HEK293 (cell line): ENCODE results near the gene DENND4B.

Source experiments
- SETDB1 ChIP-seq: IDR thresholded peaks from one replicate; pipeline ENCODE4 v1.6.1; 2017; ENCODE audit warnings: mild to moderate bottlenecking, low read length, moderate library complexity, mixed read lengths; ENCODE audit not compliant: insufficient read length
- TF ChIP-seq, protein P1 (sequence below): fragments of 450-650 bp; formaldehyde crosslinking; optimal IDR thresholded peaks from 2 replicates; pipeline ENCODE3; 2016; ENCODE audit warnings: missing biosample characterization, mild to moderate bottlenecking, missing genetic modification characterization
- TF ChIP-seq, protein P2 (sequence below): fragments of 450-650 bp; formaldehyde crosslinking; IDR thresholded peaks from 2 replicates; pipeline ENCODE4 v1.5.1; 2016; ENCODE audit warnings: missing biosample characterization, missing genetic modification characterization

DNA sequence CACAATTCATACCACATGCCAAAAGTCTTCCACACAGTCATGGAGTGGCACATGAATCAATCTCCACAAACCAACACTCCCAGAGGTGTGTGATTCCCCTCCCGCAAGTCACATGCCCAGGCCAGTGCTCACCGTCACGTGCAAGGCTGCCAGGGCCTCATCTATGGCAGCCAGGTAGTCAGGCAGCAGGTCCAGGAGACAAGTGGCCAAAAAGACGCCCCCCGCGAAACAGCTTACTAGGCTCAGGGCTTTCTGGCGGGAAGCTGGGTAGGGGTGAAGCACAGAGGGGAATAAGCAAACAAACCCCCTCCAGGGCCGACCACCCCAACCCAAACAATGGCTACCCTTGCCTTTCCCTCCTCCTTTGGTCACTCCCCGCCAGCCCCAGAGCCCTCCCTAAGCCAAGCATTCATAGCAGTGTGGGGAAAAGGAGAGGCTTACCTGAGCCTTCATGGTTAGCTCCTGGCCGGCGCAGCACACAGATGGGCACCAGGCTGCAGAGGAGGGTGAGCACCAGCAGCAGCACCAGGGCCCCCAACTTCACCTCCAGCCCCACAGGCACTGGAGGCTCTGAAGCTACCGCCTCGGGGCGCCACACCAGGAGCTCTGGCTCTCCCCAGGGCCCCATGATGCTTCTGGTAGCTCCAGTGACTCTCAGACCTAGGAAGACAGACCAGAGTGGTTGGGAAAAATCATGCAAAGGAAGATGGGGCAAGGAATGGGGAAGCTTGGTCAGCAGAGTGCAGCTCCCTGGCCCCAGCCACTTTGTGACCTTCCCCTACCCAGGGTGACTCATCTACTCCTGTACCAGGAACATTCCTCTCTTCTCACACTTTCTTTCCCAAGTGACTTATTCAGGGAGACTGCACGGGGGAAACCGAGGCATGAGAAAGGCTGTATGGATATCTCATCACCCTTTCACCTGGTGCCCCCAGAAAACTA is 15.8 kb upstream of the DENND4B start:
- TF ChIP-seq, protein P1, sequence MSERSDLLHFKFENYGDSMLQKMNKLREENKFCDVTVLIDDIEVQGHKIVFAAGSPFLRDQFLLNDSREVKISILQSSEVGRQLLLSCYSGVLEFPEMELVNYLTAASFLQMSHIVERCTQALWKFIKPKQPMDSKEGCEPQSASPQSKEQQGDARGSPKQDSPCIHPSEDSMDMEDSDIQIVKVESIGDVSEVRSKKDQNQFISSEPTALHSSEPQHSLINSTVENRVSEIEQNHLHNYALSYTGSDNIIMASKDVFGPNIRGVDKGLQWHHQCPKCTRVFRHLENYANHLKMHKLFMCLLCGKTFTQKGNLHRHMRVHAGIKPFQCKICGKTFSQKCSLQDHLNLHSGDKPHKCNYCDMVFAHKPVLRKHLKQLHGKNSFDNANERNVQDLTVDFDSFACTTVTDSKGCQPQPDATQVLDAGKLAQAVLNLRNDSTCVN (tag by site-specific recombination), result no peak
- TF ChIP-seq SETDB1, result no peak
- TF ChIP-seq, protein P2, sequence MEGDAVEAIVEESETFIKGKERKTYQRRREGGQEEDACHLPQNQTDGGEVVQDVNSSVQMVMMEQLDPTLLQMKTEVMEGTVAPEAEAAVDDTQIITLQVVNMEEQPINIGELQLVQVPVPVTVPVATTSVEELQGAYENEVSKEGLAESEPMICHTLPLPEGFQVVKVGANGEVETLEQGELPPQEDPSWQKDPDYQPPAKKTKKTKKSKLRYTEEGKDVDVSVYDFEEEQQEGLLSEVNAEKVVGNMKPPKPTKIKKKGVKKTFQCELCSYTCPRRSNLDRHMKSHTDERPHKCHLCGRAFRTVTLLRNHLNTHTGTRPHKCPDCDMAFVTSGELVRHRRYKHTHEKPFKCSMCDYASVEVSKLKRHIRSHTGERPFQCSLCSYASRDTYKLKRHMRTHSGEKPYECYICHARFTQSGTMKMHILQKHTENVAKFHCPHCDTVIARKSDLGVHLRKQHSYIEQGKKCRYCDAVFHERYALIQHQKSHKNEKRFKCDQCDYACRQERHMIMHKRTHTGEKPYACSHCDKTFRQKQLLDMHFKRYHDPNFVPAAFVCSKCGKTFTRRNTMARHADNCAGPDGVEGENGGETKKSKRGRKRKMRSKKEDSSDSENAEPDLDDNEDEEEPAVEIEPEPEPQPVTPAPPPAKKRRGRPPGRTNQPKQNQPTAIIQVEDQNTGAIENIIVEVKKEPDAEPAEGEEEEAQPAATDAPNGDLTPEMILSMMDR (tag by site-specific recombination), result 0 out of 2 replicates have a peak, but pooled peaks have one; percentile 20
